Skin epidermis (tissue), 12 donors: ENCODE data around the gene ZNF98.

Source experiments
- H3K27ac ChIP-seq, 21 experiments: fragments of 200-600 bp; sonication (generic) in 11 of 21; one replicate each; pipeline ENCODE4 v1.5.0; 2020; ENCODE audit warnings: mild to moderate bottlenecking in 3 of 21, inconsistent platforms in 2 of 21, moderate library complexity in 2 of 21
- H3K4me3 ChIP-seq, 7 experiments: fragments of 200-600 bp; sonication (generic) in 2 of 7; one replicate each; pipeline ENCODE4 v1.5.0; 2020; ENCODE audit warnings: inconsistent platforms in 2 of 7, mild to moderate bottlenecking in 2 of 7, moderate library complexity in 1 of 7

Gene ZNF98

DNA sequence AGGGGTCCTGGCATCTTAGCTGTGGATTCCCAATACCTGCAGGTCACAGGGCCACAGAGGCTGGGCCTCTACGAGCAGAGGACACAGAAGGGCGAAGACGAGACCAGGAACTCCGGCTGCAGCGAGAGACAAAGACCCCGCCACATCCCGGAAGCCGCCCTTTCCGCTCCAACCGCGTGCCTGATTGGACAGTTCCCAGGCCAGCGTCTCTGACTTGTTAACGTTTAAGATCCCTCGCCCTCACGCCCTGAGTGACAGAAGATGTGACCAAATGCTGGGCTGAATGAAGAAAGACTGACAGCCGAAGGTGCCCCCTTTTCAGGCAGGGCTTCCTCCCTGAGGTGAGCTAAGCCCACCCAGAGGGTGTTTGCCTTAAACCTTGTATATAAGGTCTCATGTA is at the start of gene ZNF98:
TSS of gene ZNF98 (minus strand) at position 136 of the 400 bp plus-strand sequence. CDS start at position 14, 122 bp downstream.
- H3K27ac ChIP-seq: no peak within 1 kb of the TSS
- peak within 1 kb of the TSS in 2 of 7 experiments; percentile 4 to 17 for H3K4me3 ChIP-seq

DNA sequence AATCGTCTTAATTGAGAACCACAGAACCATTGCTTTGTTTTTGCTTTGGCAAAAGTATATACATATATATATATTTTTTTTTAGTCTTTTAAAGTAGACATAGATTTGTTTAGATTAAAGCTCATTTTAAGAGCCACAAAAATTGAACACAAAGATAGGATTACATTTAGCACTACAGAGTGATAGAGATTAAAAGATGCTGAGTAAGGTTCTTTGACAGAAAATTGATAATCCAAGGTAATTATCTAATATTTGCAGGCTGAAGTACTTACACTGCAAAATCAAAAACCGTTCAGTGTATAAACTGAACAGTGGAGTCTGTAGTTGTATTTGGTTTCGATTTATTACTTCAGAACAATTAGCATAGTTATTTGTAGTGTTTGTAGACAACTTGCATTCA is 24.5 kb upstream of the ZNF98 start:
- H3K27ac ChIP-seq: no peak overlapping the region
- no peak overlapping the region for H3K4me3 ChIP-seq

DNA sequence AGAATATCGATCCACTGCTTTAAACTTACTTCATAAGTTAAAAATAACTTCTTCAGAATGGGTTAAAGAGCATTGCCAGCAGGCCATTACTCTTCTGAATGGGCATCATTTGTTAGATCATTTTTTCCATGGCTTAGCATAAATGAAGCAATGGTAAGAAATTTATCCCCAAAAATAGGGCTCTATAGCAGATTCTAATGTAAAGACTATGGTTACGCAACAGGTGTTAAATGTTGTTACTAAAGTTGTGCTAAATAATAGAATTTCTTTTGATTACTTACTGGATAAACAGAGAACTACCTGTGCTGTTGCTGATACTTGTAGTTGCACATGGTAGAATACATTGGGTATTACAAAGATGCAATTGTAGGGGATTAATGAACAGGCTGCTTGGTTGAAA is 15.9 kb upstream of the ZNF98 start:
- no peak overlapping the region for H3K27ac ChIP-seq
- no peak overlapping the region for H3K4me3 ChIP-seq

DNA sequence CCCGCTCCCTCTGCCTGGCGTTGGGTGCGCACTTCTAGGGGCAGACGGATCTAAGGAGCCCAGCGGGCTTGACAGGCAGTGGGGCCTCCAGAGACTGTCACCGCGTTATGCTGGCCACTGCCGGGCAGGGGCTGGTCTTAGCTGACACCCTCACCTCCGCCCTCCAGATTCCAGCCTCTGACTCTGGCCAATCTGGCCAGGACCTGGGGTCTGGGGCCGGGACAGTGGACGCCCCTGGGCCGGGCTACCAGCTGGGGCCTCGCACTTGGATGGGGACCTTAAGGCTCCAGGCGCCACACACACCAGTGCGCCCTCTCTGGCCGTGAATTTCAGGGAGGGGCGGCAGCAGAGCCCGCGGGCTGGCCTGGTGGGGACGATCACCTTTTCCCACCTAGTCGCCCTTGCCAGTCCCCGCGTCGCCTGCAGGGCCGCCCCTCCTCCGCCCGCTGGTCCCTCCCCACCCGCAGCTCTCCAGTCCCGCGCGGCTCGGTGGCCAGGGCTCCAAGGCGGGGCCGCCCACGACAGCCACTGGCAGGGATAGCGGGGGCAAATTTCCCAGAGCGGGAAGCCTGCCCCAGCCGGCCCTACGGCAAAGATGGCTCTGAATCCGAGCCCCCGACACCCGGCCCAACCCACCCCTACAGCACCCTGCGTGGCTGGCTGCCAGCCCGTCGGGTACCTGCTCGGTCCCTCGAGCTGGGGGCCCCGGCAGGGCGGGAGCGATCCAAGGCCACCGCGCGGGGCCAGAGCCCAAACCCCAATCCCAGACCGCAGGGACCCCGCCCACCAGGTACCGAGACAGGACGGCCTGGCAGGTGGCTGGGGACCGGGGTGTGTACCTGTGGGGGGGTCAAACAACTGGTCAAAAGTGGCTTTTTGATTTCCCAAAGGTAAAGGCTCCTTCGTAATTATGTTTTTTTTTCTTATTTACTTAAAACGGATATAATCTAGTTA is 6.1 kb upstream of the ZNF98 start:
- Histone ChIP-seq H3K4me3 (peak overlapping the region in 1 of 7 experiments; percentile 2), H3K27ac (no peak overlapping the region)

DNA sequence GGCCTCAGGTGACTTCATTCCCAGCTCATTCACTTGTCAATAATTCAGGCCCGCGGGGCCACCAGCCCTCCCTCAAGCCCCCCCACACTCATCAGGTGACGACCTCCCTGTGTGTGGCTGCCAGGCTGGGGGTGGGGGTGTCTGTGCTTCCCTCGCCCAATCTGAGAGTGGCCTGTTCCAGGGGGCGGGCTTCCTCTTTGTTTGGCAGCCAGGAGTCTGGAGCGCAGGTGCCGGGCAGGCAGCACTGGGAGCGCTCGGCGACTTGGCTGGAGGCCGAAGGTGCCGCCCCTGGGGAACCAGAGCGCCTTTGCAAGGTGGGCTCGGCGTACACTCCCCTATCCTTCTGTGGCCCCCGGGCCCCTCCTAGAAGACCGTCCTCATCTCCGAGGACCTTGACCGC is 5.4 kb upstream of the ZNF98 start:
- no peak overlapping the region for H3K27ac ChIP-seq
- peak overlapping the region in 1 of 7 experiments; percentile 2 for H3K4me3 ChIP-seq

DNA sequence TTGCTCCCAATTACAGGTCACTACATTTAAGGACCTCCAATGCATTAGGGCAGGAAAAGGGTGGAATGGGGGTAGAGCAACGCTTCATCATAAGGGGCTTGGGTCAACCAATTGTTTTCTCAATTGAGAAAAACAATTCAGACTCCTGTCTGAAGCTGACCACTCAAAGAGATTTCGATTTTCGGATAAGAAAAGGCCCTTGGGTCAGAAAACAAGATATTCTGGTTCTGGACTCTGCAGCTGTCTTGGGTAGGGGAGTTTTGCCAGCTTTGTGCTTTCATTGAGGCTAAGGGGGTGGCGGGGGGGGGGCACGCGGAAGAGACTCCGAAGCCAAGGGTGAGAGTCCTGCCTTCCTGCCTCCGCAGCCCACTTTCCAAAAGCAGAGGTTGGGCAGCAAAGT is 4.8 kb upstream of the ZNF98 start:
- no peak overlapping the region for H3K4me3 ChIP-seq
- H3K27ac ChIP-seq: no peak overlapping the region

DNA sequence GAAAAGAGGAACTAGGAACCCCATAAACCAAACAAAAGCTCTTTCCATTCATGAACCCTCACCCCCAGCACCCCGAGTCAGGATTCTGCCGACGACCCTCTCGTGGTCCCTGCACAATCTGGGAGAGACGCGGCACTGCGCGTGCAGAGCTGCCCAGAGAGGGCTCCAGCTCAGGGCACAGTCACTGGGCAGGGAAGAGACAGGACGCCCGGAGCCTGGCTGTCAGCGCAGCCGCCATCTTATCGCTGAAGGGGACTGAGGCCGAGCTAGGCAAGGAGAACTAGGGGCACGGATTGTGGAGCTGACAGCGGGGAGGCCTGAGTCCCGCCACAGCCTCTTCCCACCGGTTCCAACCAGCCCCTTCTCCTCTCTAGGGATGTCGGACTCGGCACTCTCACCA is 349 bp downstream of the ZNF98 start:
- Histone ChIP-seq H3K4me3 (peak overlapping the region in 2 of 7 experiments; percentile 4 to 17), H3K27ac (no peak overlapping the region)

DNA sequence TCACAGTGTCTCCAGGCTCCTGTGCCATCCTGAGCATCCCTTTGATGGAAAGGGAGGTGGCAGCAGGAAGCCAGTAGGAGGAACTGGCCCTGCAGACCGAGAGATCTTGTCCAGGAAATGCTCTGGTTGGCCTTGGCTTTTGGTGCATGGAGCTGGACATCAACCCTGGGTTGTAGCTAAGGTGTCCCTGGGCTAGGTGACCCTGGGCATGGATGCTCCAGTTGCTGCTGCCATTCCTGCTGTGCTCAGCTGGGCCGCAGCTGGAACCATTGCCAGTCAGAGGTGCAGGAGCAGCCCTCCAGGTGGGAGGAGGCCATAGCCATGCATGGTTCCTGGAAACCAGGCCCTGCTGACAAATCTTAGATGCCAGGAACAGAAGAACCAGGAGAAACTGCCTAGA is 67.5 kb downstream of the ZNF98 start:
- H3K4me3 ChIP-seq: no peak overlapping the region
- H3K27ac ChIP-seq: no peak overlapping the region
